GM21423 (cell line): Measurements from ENCODE around the gene COA7.
"Not testable (repeated sequence)": the region's sequence is repeated elsewhere in the genome, so short reads cannot be mapped to it uniquely, and the experiment has no call there.

Source experiments
- ATAC-seq: cut with Tn5 transposase; IDR thresholded peaks from one replicate; pipeline ENCODE4 v1.9.1; 2021; ENCODE audit warnings: mild to moderate bottlenecking, moderate library complexity; ENCODE audit not compliant: unreplicated experiment

Gene COA7

DNA sequence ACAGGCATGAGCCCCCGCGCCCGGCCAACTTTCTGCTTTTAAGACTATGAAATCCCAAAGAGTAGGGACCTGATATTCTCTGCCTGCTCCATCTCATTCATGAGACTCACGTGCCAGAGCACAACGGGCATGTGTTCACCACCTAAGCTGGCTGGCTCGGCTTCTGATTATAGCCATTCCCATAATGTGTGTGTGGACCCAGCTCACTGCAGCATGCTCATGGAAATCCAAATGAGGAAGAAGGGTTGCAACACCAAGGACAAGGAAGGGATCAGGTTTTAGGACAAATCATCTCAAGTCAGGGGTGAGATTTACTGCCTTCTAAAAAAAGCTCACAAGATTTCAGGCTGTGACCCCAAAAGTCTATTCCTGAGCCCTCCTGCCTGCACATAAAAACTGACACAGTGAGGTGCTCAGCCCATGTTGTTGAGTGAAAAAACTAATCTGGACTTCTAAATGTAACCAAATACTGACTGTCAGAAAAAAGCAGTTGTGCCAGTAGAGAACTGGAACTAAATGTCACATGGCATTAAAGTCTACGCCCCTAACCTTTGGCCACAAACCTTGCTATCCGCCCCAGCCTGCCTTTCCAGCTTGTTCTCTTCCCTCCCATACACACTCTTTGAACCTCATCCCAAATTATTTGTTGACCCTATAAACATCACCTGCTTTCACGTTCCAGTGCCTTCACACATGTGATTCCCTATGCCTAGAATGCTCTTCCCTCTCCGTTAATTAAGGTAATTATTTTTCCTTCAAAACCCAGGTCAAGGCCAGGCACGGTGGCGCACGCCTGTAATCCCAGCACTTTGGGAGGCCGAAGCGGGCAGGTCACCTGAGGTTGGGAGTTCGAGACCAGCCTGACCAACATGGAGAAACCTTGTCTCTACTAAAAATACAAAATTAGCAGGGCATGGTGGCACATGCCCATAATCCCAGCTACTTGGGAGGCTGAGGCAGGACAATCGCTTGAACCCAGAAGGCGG is 9.1 kb upstream of the COA7 start:
- ATAC-seq: no peak

- no peak for ATAC-seq
Observed at GRCh38 chr1:52706136-52706670, 8.1 kb upstream of the COA7 start.

- ATAC-seq: peak; percentile 84
Observed at GRCh38 chr1:52702886-52703787, 5.0 kb upstream of the COA7 start.

DNA sequence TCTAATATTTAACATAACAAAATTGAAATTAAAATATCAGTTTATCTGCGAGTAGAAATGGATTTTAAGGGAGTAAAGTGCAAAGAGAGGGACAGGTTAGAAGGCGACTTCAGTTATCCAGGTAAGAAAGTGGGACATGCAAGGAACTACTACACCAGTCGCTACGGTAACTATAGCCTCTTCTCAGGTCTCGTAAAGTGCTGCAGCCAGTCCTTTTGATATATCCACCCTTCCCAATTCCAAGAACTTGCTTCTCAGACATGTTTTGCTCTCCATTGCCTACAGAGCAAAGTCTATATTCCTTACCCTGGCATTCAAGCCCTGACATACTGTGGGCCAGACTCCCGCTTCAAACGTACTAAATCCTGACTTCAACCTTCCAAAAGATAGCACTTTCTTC is 2.5 kb downstream of the COA7 start:
- no peak for ATAC-seq

DNA sequence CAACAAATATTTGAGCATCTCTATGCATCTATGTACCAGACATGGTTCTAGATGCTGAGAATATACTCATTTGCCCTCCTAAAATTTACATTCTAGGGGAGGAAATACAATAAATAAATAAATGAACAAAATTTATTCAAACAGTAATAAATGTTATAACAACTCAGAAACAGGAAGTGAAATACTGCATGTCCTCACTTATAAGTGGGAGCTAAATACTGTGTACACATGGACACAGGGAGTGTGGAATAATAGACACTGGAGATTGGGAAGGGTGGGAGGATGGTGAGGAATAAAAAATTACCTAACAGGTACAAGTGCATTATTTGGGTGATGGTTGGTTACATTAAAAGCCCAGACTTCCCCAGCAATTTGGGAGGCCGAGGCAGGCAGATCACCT is 4.3 kb downstream of the COA7 start:
- ATAC-seq: no peak

DNA sequence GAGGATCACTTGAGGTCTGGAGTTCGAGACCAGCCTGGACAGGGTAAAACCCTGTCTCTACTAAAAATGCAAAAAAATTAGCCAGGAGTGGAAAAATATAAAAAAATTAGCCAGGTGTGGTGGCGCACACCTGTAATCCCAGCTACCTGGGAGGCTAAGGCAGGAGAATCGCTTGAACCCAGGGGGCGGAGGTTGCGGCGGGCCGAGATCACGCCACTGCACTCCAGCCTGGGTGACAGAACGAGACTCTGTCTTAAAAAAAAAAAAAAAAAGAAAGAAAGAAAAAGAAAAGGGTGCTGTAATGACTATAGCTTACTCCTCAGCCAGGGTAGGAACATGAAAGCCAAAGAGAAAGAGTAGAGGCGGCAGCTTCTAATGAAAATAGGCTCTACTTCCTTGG is 4.8 kb downstream of the COA7 start:
- ATAC-seq: not testable (repeated sequence)

DNA sequence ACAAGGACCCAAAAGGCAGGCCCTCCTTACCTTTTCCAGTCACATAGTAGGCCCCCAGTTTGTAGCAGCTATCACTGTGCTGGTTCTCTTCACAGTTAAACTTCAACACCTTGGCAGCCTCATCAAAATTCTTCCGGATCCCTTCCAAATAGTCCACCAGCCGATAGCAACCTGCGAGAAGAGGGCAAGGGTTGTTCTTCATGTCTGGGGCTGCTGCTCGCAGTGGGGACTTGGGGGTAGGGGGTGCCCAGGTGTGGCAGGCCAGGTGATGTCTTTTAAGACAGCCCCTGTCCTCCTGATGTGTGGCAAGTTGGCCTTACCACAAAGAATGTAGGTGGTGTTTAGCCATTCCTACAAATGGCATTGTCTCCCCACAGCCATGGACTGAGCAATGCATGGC is 5.5 kb downstream of the COA7 start:
- no peak for ATAC-seq

DNA sequence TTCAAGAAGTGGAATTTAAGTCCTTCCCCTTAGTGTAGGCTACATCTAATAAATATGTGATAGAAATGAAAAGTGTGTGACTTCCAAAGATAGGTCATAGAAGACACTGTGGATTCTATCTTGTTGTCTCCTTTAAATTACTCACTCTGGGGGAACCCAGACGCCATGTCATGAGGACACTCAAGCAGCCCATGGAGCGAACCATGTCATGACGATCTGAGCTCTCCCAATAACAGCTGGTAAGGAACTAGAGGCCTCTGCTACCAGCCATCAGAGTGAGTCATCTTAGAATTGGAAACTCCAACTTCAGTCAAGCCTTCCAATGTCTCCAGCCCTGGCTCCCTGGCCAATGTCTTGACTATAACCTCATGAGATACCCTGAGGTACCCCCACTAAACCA is 6.3 kb downstream of the COA7 start:
- no peak for ATAC-seq

DNA sequence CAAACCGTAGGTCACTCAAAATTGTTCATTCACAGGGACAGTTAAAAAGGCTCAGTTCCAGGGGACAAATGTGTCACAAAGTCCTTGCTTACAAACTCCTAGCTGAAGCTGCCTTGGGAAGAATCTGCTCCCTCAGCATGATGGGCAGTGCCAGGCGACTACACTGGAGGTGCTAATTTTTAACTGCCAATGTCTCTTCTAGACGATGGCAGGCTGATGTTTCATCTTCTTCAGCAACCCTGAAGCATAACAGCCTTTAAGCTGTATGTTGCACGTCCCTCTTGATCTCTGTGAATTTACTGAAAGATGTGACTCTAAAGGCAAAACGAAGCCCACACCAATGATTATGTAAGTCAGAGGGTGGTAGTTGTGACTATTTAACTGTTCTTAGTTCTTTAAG is 11.3 kb downstream of the COA7 start:
- ATAC-seq: no peak

GRCh38 chr1:52686261-52686751 is 11.8 kb downstream of the COA7 start:
- peak; percentile 69 for ATAC-seq

GRCh38 chr1:52684545-52684944 is 13.6 kb downstream of the COA7 start:
- ATAC-seq: no peak

- no peak for ATAC-seq
Observed at GRCh38 chr1:52683367-52683940, 14.7 kb downstream of the COA7 start.

DNA sequence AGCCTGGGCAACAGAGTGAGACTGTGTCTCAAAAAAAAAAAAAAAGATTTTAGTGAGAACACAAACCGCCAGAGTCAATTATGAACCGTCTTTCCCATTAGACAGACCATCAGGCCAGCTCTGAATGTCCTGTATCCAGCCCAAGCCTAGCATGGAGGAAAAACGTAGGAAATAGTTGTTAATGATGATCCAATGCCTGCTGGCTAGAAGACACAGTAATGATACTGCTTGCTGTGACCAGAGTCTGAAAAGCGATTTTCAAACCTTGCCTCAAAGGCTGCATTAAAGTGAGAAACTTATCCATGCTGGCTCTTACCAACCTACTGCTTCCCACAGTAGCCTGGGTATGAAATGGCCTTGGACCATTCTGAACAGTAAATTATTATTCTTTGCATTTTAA is 17.0 kb downstream of the COA7 start:
- no peak for ATAC-seq

DNA sequence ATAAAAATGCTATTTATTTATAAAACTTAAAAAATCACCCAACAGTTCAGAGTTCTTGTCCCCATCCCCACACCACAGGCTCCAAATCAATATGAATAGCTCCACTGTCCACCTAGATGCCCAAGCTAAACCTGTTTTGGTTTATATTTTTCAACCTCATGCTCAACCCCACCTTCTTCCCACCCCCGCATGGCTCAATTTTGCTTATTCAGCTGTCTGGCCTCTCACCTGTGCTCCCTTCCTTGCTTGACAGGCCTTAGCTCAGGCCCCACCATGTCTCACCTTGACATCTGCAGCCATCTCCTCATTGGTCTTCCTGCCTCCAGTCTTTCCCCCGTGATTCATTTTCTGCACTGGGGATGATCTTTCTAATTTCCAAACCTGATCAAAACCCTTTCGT is 17.8 kb downstream of the COA7 start:
- ATAC-seq: no peak

- no peak for ATAC-seq
Observed at GRCh38 chr1:52679498-52679897, 18.6 kb downstream of the COA7 start.

DNA sequence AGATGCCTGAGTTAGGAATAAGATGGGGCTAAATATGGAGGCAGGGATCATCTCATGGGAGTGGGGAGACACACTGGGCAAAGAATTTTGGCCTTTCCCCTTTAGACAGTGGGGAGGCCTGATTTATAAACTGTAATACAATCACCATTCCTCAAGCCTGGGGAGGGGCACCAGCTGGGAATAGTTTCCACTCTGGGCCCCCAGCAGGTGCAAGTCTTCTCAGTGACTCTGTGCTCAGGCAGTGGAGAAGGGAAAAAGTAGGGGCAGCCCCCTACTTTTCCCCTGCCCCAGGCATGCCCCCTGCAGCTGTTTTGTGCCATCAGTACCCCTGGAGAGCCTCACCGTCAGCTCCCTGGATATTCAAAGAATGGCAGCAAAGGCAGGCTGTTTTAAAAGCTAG is 19.1 kb downstream of the COA7 start:
- no peak for ATAC-seq

DNA sequence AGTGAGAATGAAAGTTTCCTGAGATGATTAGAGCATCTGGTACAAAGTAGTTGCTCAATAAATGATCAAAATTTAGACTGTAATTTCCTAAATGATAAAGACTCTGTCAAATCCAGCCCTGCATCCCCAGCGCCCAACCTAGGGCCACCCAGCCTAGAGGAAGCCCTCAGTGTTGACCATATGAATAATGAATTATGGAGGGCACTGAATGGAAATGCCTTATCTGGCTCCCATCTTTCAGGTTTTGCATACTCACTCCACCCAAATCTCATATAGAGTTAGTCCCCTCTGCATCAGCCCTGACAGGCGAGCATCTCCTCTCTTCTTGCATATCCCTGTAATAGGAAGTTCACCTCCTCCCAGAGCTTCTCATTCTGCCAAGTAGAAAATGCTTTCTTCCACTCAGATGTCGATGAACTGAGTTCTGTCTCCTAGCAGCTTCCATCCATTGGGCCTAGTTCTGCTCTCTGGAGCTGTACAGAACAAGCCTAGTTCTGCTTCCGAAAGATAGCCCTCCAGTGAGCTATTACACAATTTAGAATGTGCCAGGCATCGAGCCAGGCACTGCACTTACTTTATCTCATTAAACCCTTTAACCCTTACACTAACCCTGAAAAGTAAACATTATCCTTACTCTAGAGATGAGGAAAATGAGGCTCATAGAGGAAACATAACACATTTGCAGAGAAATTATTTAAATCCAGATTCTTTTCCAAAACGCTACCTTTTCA is 20.9 kb downstream of the COA7 start:
- ATAC-seq: no peak

GRCh38 chr1:52676249-52676903 is 21.8 kb downstream of the COA7 start:
- no peak for ATAC-seq

- ATAC-seq: no peak
Observed at GRCh38 chr1:52674497-52675384, 23.4 kb downstream of the COA7 start.
